H9 (cell line): Measurements from ENCODE around the gene ZNRF2. TPM values are rescaled to one million over a fixed set of nuclear protein-coding genes. Genes with fewer than 3 reads are reported as not detected.

Source experiments
- DNase-seq: peaks from one replicate; pipeline ENCODE4 v3.0.0-alpha.2; 2017
- H2AFZ ChIP-seq: one replicate; pipeline ENCODE4 v1.6.1; 2013; ENCODE audit warnings: mild to moderate bottlenecking, low read length, control low read depth, moderate library complexity
- H2AK5ac ChIP-seq: 2 replicates; pipeline ENCODE4 v1.6.1; 2013; ENCODE audit warnings: low read length, control low read depth, mixed read lengths; ENCODE audit not compliant: insufficient read length
- H2BK120ac ChIP-seq: one replicate; pipeline ENCODE4 v1.6.1; 2013; ENCODE audit warnings: low read depth, mild to moderate bottlenecking, low read length, control low read depth, inconsistent platforms; ENCODE audit not compliant: poor library complexity, severe bottlenecking
- H2BK12ac ChIP-seq: 2 replicates; pipeline ENCODE4 v1.6.1; 2013; ENCODE audit warnings: low read length, control low read depth, mixed read lengths, low read depth; ENCODE audit not compliant: insufficient read length
- H2BK15ac ChIP-seq: 2 replicates; pipeline ENCODE4 v1.6.1; 2013; ENCODE audit warnings: low read depth, low read length, control low read depth
- H2BK20ac ChIP-seq: one replicate; pipeline ENCODE4 v1.6.1; 2013; ENCODE audit warnings: low read depth, mild to moderate bottlenecking, low read length, control low read depth, inconsistent platforms; ENCODE audit not compliant: poor library complexity, severe bottlenecking
- H2BK5ac ChIP-seq: 2 replicates; pipeline ENCODE4 v1.6.1; 2013; ENCODE audit warnings: low read length, control low read depth, mixed read lengths; ENCODE audit not compliant: insufficient read length
- H3K14ac ChIP-seq: 2 replicates; pipeline ENCODE4 v1.6.1; 2013; ENCODE audit warnings: low read length, control low read depth; ENCODE audit not compliant: insufficient read depth
- H3K18ac ChIP-seq: 2 replicates; pipeline ENCODE4 v1.6.1; 2013; ENCODE audit warnings: low read depth, mild to moderate bottlenecking, mixed read lengths, low read length, control low read depth; ENCODE audit not compliant: insufficient read length
- H3K23ac ChIP-seq: 2 replicates; pipeline ENCODE4 v1.6.1; 2013; ENCODE audit warnings: low read length, control low read depth, mixed read lengths, low read depth; ENCODE audit not compliant: insufficient read length
- H3K23me2 ChIP-seq: 2 replicates; pipeline ENCODE4 v1.6.1; 2013; ENCODE audit warnings: low read depth, mild to moderate bottlenecking, mixed read lengths, low read length, control low read depth; ENCODE audit not compliant: insufficient read length, poor library complexity, severe bottlenecking
- H3K27ac ChIP-seq: 2 replicates; pipeline ENCODE4 v1.5.1; 2013; ENCODE audit warnings: low read length, control low read depth, mixed read lengths, low read depth; ENCODE audit not compliant: insufficient read length
- H3K27me3 ChIP-seq: 2 replicates; pipeline ENCODE4 v1.6.1; 2013; ENCODE audit warnings: low read length, control low read depth, inconsistent platforms; ENCODE audit not compliant: insufficient read depth
- H3K4ac ChIP-seq: 2 replicates; pipeline ENCODE4 v1.6.1; 2013; ENCODE audit warnings: low read depth, mild to moderate bottlenecking, control low read depth, inconsistent platforms, low read length, moderate library complexity
- H3K4me1 ChIP-seq: 2 replicates; pipeline ENCODE4 v1.6.1; 2013; ENCODE audit warnings: low read length, control low read depth, inconsistent platforms; ENCODE audit not compliant: insufficient read depth
- H3K4me2 ChIP-seq: 2 replicates; pipeline ENCODE4 v1.6.1; 2013; ENCODE audit warnings: low read length, control low read depth, mixed read lengths; ENCODE audit not compliant: insufficient read length, insufficient read depth
- H3K56ac ChIP-seq: 2 replicates; pipeline ENCODE4 v1.6.1; 2013; ENCODE audit warnings: low read depth, mild to moderate bottlenecking, mixed read lengths, low read length, control low read depth; ENCODE audit not compliant: insufficient read length
- H3K79me1 ChIP-seq: 2 replicates; pipeline ENCODE4 v1.6.1; 2013; ENCODE audit warnings: low read depth, mild to moderate bottlenecking, moderate library complexity, low read length, control low read depth, inconsistent platforms; ENCODE audit not compliant: insufficient read depth, poor library complexity, severe bottlenecking
- H3K79me2 ChIP-seq: 2 replicates; pipeline ENCODE4 v1.6.1; 2013; ENCODE audit warnings: low read length, control low read depth, inconsistent platforms; ENCODE audit not compliant: insufficient read depth
- H3K9ac ChIP-seq: 2 replicates; pipeline ENCODE4 v1.6.1; 2013; ENCODE audit warnings: low read length, control low read depth, mixed read lengths; ENCODE audit not compliant: insufficient read length; ENCODE audit errors: extremely low read depth
- H3K9me3 ChIP-seq: one replicate; pipeline ENCODE4 v1.6.1; 2013; ENCODE audit warnings: low read depth, low read length, inconsistent platforms; ENCODE audit not compliant: control insufficient read depth
- H3T11ph ChIP-seq: one replicate; pipeline ENCODE4 v1.6.1; 2013; ENCODE audit warnings: mild to moderate bottlenecking, low read length, control low read depth, inconsistent platforms
- H4K20me1 ChIP-seq: one replicate; pipeline ENCODE4 v1.6.1; 2013; ENCODE audit not compliant: control insufficient read depth, insufficient read length, insufficient read depth
- H4K5ac ChIP-seq: 2 replicates; pipeline ENCODE4 v1.6.1; 2013; ENCODE audit warnings: low read depth, mild to moderate bottlenecking, mixed read lengths, low read length, control low read depth; ENCODE audit not compliant: insufficient read length
- H4K8ac ChIP-seq: replicated peaks from 2 replicates; pipeline ENCODE4 v1.6.1; 2013; ENCODE audit warnings: low read length, control low read depth, mixed read lengths, low read depth; ENCODE audit not compliant: insufficient read length
- H4K91ac ChIP-seq: 2 replicates; pipeline ENCODE4 v1.6.1; 2013; ENCODE audit warnings: low read depth, mild to moderate bottlenecking, moderate library complexity, mixed read lengths, low read length, control low read depth; ENCODE audit not compliant: insufficient read length
- H3K27ac Mint-ChIP-seq, 3 experiments: 2 replicates in 2 of 3; 3 replicates in 1 of 3; pipeline ENCODE4 v1.8.0; 2020 to 2021; ENCODE audit warnings: mixed read lengths in 3 of 3, mild to moderate bottlenecking in 1 of 3, moderate library complexity in 1 of 3
- H3K27me3 Mint-ChIP-seq: 2 replicates; pipeline ENCODE4 v1.8.0; 2021; ENCODE audit warnings: low read depth, mild to moderate bottlenecking, moderate library complexity, mixed read lengths
- H3K36me3 Mint-ChIP-seq, 3 experiments: 2 replicates in 2 of 3; 3 replicates in 1 of 3; pipeline ENCODE4 v1.8.0; 2020 to 2021; ENCODE audit warnings: low read depth in 3 of 3, mixed read lengths in 3 of 3; ENCODE audit not compliant: insufficient read depth in 1 of 3
- H3K4me1 Mint-ChIP-seq, 2 experiments: 2 replicates each; pipeline ENCODE4 v1.8.0; 2020; ENCODE audit warnings: mixed read lengths in 2 of 2
- H3K4me3 Mint-ChIP-seq, 2 experiments: 2 replicates in 1 of 2; 3 replicates in 1 of 2; pipeline ENCODE4 v1.8.0; 2020 to 2021; ENCODE audit warnings: mild to moderate bottlenecking in 2 of 2, mixed read lengths in 2 of 2, moderate library complexity in 1 of 2
- H3K9me3 Mint-ChIP-seq, 2 experiments: 2 replicates in 1 of 2; 3 replicates in 1 of 2; pipeline ENCODE4 v1.8.0; 2020; ENCODE audit warnings: mild to moderate bottlenecking in 2 of 2, mixed read lengths in 2 of 2, moderate library complexity in 1 of 2
- CTCF ChIP-seq: fragments of 200-600 bp; sonication (generic); conservative IDR thresholded peaks from 3 replicates; pipeline ENCODE4 v1.8.0; 2021; ENCODE audit warnings: antibody characterized with exemption, mild to moderate bottlenecking
- WGBS: extraction: QIAGEN DNeasy Blood & Tissue Kit; methylation state at CpG from one replicate; pipeline ENCODE4 v1.1.7; 2013; ENCODE audit warnings: missing lambda C conversion rate, low lambda C conversion rate, mixed read lengths; ENCODE audit not compliant: insufficient read length; ENCODE audit errors: extremely low coverage; 5-methylcytosine and 5-hydroxymethylcytosine counted together
- total RNA-seq: library from RNA; stranded (reverse); gene quantifications from 2 replicates; pipeline ENCODE4 v1.2.1, GENCODE V29; 2021

Gene ZNRF2
- total RNA-seq, 1 experiment from 2014 or later, result 16.5 TPM

- Histone ChIP-seq H3K56ac (no peak overlapping the region), H3K9ac (no peak overlapping the region), H3K27me3 (no peaks in the 10 kb centered on the region), H3K23me2 (no peaks in the 10 kb centered on the region), H4K20me1 (no peaks in the 10 kb centered on the region), H3K18ac (no peak overlapping the region), H2BK20ac (no peak overlapping the region), H2BK120ac (no peak overlapping the region), H2BK5ac (no peak overlapping the region), H2BK15ac (no peak overlapping the region), H3K4me2 (no peak overlapping the region), H2AK5ac (no peak overlapping the region), H4K91ac (no peak overlapping the region), H3K79me1 (no peaks in the 10 kb centered on the region), H3K14ac (no peak overlapping the region), H2AFZ (no peak overlapping the region), H3K23ac (no peak overlapping the region), H2BK12ac (no peak overlapping the region), H4K5ac (no peak overlapping the region), H3K9me3 (no peaks in the 10 kb centered on the region), H4K8ac (no peak overlapping the region), H3T11ph (no peak overlapping the region), H3K4me1 (no peaks in the 10 kb centered on the region), H3K27ac (no peak overlapping the region), H3K4ac (no peak overlapping the region), H3K79me2 (no peaks in the 10 kb centered on the region)
- Mint-ChIP-seq H3K9me3 (peaks cover 16 to 20% of the 10 kb centered on the region in 2 experiments; a peak in 4 of 5 replicates), H3K27ac (no peak overlapping the region), H3K27me3 (no peaks in the 10 kb centered on the region), H3K4me3 (no peak overlapping the region), H3K4me1 (no peaks in the 10 kb centered on the region), H3K36me3 (peaks cover 0 to 12% (median 9%) of the 10 kb centered on the region in 3 experiments; a peak in 5 of 7 replicates)
- no CpG with 5 or more reads among the region's 4 CpGs for WGBS
- no peak for TF ChIP-seq CTCF
- no peak for DNase-seq
Observed at GRCh38 chr7:30379741-30380140, 95.3 kb downstream of the ZNRF2 start.
